HEK293 (cell line): ENCODE results near the gene NUMB.

Source experiments
- HOXA7 ChIP-seq: sonication (generic); formaldehyde crosslinking; IDR thresholded peaks from 2 replicates; pipeline ENCODE4 v1.8.1; 2022; ENCODE audit warnings: missing genetic modification reagents, borderline replicate concordance
- SP2 ChIP-seq: fragments of 450-650 bp; formaldehyde crosslinking; IDR thresholded peaks from 2 replicates; pipeline ENCODE4 v1.5.1; 2016; ENCODE audit warnings: missing biosample characterization, missing genetic modification characterization
- YY1 ChIP-seq: fragments of 450-650 bp; formaldehyde crosslinking; IDR thresholded peaks from 2 replicates; pipeline ENCODE4 v1.5.1; 2018; ENCODE audit warnings: missing biosample characterization, missing genetic modification characterization
- ZNF324 ChIP-seq: fragments of 450-650 bp; formaldehyde crosslinking; IDR thresholded peaks from 2 replicates; pipeline ENCODE4 v1.5.1; 2016; ENCODE audit warnings: missing biosample characterization, missing genetic modification characterization
- ZNF776 ChIP-seq: fragments of 450-650 bp; formaldehyde crosslinking; IDR thresholded peaks from 2 replicates; pipeline ENCODE4 v1.5.0; 2017; ENCODE audit warnings: missing biosample characterization, missing genetic modification characterization, borderline replicate concordance
- ZSCAN30 ChIP-seq: fragments of 450-650 bp; IDR thresholded peaks from 2 replicates; pipeline ENCODE4 v1.5.1; 2018; ENCODE audit warnings: missing biosample characterization, mild to moderate bottlenecking, missing genetic modification characterization, moderate library complexity
- TF ChIP-seq, protein P1 (sequence below): fragments of 450-650 bp; formaldehyde crosslinking; IDR thresholded peaks from 2 replicates; pipeline ENCODE4 v1.5.1; 2016; ENCODE audit warnings: missing biosample characterization, missing genetic modification characterization

DNA sequence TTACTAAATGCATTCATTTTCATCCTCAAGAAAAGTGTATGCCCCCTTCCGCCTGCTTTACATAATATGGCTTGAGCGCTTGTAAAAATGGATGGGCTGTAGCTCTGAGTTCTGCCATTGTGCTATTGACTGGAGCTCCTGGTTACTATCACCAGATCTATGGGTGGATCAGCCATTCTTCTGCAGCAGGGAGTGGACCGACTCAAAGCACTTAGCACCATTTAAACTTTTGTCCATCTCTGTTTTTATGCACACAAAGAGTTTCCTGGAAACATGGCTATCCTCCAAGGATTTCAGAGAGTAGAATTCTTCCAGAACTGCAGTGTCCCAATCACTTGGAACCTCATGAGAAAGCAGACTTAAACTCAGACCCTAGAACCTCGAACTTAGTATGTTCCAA is 4.5 kb upstream of the NUMB start:
- TF ChIP-seq, protein P1, sequence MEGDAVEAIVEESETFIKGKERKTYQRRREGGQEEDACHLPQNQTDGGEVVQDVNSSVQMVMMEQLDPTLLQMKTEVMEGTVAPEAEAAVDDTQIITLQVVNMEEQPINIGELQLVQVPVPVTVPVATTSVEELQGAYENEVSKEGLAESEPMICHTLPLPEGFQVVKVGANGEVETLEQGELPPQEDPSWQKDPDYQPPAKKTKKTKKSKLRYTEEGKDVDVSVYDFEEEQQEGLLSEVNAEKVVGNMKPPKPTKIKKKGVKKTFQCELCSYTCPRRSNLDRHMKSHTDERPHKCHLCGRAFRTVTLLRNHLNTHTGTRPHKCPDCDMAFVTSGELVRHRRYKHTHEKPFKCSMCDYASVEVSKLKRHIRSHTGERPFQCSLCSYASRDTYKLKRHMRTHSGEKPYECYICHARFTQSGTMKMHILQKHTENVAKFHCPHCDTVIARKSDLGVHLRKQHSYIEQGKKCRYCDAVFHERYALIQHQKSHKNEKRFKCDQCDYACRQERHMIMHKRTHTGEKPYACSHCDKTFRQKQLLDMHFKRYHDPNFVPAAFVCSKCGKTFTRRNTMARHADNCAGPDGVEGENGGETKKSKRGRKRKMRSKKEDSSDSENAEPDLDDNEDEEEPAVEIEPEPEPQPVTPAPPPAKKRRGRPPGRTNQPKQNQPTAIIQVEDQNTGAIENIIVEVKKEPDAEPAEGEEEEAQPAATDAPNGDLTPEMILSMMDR, result no peak
- TF ChIP-seq HOXA7 (no peak), ZNF776 (tag by site-specific recombination) (no peak), SP2 (tag by site-specific recombination) (no peak), YY1 (no peak), ZNF324 (tag by site-specific recombination) (no peak), ZSCAN30 (no peak)
